IPS-15b (cell line): ENCODE measurements around the gene RHBDD3.

Source experiments
- H3K27me3 ChIP-seq: one replicate; pipeline ENCODE4 v1.6.1; 2013; ENCODE audit warnings: low read length; ENCODE audit not compliant: control insufficient read depth, insufficient read depth
- H3K36me3 ChIP-seq: one replicate; pipeline ENCODE4 v1.6.1; 2013; ENCODE audit warnings: low read length; ENCODE audit not compliant: control insufficient read depth, insufficient read depth
- H3K4me1 ChIP-seq: one replicate; pipeline ENCODE4 v1.6.1; 2013; ENCODE audit warnings: mild to moderate bottlenecking, low read length; ENCODE audit not compliant: control insufficient read depth, insufficient read depth
- H3K4me3 ChIP-seq: one replicate; pipeline ENCODE4 v1.5.1; 2013; ENCODE audit warnings: low read depth, low read length
- H3K9ac ChIP-seq: one replicate; pipeline ENCODE4 v1.6.1; 2013; ENCODE audit warnings: low read depth, mild to moderate bottlenecking, low read length
- H3K9me3 ChIP-seq: one replicate; pipeline ENCODE4 v1.6.1; 2013; ENCODE audit warnings: mild to moderate bottlenecking, low read length; ENCODE audit not compliant: control insufficient read depth, insufficient read depth

The RHBDD3 gene

DNA sequence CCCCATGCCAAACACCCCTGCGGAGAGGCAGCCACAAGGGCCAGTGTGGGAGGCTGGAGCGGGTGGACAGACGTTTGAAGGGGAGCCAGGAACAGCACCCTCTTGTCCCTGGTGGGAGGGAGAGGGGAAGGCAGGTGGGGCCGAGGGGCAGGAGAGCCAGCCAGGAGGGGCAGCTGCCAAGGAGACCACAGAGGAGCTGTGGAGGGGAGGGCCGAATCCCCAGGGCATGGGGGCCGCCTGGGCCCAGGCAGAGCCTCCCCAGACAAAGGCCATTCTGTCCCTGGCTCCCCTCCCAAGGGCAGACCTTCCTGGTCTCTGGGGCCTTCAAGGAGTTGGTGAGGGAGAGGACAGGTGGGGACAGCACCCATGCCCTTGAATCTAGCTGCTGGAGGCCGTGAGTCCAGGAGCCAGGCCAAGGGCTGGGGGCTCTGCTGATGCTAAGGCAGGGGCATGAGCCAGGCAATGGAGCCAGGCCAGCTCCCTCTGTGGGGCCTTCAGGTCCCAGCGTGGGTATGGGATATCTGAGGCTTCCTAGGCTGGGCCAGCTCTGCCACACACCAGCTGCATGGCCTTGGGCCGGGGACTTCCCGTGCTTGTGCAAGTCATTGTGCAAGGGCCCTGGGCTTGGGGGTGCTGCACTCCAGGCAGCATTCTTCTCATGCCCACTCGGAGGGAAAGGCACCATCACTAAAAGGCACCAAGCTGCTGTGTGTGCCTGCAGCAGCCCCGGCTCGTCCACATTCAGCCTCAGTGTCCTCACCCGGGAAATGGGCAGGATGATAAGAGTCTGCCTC lies 50.7 kb downstream of the RHBDD3 start:
- Histone ChIP-seq H3K4me3 (no peak overlapping the region), H3K36me3 (no peaks in the 10 kb centered on the region), H3K9me3 (no peaks in the 10 kb centered on the region), H3K9ac (no peak overlapping the region), H3K4me1 (peaks cover 6% of the 10 kb centered on the region), H3K27me3 (no peaks in the 10 kb centered on the region)

GRCh38 chr22:29216011-29216872 lies 51.5 kb downstream of the RHBDD3 start:
- Histone ChIP-seq H3K27me3 (no peaks in the 10 kb centered on the region), H3K9ac (no peak overlapping the region)

GRCh38 chr22:29215012-29215860 lies 52.5 kb downstream of the RHBDD3 start:
- no peak overlapping the region for H3K9ac ChIP-seq
- H3K4me3 ChIP-seq = no peak overlapping the region
- H3K4me1 ChIP-seq = peaks cover 3% of the 10 kb centered on the region
- no peaks in the 10 kb centered on the region for H3K9me3 ChIP-seq
- no peaks in the 10 kb centered on the region for H3K27me3 ChIP-seq
- no peaks in the 10 kb centered on the region for H3K36me3 ChIP-seq

More at GRCh38 chr22:29216011-29216872, 51.5 kb downstream of the RHBDD3 start:
- Histone ChIP-seq H3K4me3 (no peak overlapping the region), H3K4me1 (peaks cover 6% of the 10 kb centered on the region), H3K9me3 (no peaks in the 10 kb centered on the region), H3K36me3 (no peaks in the 10 kb centered on the region)

DNA sequence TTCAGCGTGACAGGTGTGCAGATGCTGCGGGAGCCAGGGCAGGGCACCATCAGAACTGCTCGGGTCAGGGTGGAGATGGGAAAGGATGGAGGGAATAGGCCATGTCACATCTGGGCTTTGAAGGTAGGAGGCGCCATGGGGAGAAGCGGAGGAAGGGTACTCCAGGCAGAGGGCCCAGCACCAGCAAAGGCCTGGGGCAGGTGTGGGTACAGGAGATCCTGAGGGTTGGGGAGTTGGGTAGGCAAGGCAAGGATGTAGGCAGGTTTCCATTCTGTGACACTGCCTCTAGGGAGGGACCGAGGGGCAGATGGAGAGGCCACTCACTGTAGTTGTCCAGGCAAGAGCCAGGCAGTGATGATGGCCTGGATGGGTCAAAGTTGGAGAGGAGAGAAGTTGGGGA lies 53.5 kb downstream of the RHBDD3 start:
- no peaks in the 10 kb centered on the region for H3K36me3 ChIP-seq
- H3K4me1 ChIP-seq = no peaks in the 10 kb centered on the region
- no peaks in the 10 kb centered on the region for H3K9me3 ChIP-seq
- no peak overlapping the region for H3K4me3 ChIP-seq
- H3K9ac ChIP-seq = no peak overlapping the region
- H3K27me3 ChIP-seq = no peaks in the 10 kb centered on the region

DNA sequence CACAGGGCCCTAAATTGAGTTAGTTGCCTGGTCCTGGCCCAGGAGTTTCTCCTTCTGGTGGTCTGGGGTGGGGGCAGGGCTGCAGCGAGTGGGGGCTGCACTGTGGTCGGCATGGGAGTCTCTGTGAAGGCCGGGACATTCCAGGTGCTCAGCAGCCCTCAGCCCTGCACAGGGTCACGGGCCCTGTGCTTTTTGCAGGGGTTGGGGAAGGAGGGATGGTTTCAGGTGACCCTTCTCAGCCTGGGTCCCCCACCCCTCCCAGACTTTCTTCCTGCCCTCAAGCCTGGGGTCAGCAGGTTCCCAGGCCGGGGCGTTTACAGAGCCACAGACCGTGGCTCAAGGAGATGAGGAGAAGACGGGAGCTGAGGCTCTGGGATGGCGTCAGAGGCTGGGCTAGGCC lies 54.3 kb downstream of the RHBDD3 start:
- Histone ChIP-seq H3K9me3 (no peaks in the 10 kb centered on the region), H3K4me3 (no peak overlapping the region), H3K9ac (no peak overlapping the region), H3K36me3 (no peaks in the 10 kb centered on the region), H3K27me3 (no peaks in the 10 kb centered on the region), H3K4me1 (peaks cover 2% of the 10 kb centered on the region)

- no peak overlapping the region for H3K9ac ChIP-seq
- H3K9me3 ChIP-seq = no peaks in the 10 kb centered on the region
- no peaks in the 10 kb centered on the region for H3K36me3 ChIP-seq
These were observed 55.0 kb downstream of the RHBDD3 start for GRCh38 chr22:29212743-29213142.

DNA sequence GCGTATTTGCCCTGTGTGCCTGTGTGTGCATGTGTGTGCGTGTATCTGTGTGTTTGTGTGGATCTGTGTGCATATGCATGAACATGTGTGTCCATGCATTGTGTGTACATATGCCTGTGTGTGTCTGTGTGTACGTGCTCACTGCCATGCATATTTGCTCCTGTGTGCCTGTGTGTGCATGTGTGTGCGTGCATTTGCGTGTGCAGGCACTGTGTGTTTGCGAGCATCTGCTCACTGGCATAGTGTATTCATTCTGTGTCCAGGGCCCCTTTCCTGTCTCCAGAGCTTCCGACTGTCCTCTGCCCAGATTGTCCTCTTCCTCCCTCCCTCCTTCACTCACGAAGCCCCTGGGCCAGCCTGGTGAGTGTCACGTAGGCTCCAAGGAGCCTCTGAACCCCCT lies 56.3 kb downstream of the RHBDD3 start:
- H3K36me3 ChIP-seq = no peaks in the 10 kb centered on the region
- H3K4me1 ChIP-seq = peaks cover 2% of the 10 kb centered on the region
- H3K27me3 ChIP-seq = no peaks in the 10 kb centered on the region
- H3K4me3 ChIP-seq = no peak overlapping the region
- H3K9me3 ChIP-seq = no peaks in the 10 kb centered on the region
- H3K9ac ChIP-seq = no peak overlapping the region

More at GRCh38 chr22:29212743-29213142, 55.0 kb downstream of the RHBDD3 start:
- no peak overlapping the region for H3K4me3 ChIP-seq
- no peaks in the 10 kb centered on the region for H3K27me3 ChIP-seq
- peaks cover 2% of the 10 kb centered on the region for H3K4me1 ChIP-seq

GRCh38 chr22:29211066-29211465 lies 56.7 kb downstream of the RHBDD3 start:
- no peaks in the 10 kb centered on the region for H3K27me3 ChIP-seq
- no peaks in the 10 kb centered on the region for H3K9me3 ChIP-seq
- H3K4me3 ChIP-seq = no peak overlapping the region
- H3K36me3 ChIP-seq = no peaks in the 10 kb centered on the region
- peaks cover 2% of the 10 kb centered on the region for H3K4me1 ChIP-seq
- no peak overlapping the region for H3K9ac ChIP-seq
